ENCODE measurements around the gene SORBS1.
A peak's percentile ranks its signal among the peaks of the same experiment; 100 is the strongest.

The SORBS1 gene

DNA sequence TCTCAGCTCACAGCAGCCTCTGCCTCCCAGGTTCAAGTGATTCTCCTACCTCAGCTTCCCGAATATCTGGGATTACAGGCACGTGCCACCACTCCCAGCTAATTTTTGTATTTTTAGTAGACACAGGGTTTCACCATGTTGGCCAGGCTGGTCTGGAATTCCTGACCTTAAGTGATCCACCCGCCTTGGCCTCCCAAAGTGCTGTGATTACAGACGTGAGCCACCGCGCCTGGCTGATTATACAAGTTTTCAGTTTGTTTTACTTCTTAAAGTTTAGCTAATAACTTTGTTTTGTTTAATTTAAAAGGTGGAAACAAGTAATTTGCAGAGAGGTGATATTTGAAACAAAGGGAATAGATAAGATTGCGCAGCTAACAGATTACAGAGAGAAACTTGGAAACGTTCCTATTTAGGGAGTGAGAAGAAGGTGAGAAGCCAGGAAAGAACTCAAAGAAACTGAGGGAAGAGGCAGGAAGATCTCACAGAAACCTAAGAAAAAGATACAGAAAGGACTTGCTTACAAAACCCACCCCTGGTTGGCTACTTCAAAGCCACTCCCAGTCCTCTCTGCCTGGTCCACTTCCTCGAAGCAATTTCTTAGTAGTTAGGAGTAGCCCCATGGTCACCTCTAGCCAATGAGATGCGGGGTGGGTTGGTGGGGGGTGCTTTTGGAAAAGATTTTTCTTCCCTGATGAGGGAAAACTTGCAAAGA, 255.4 kb downstream of the SORBS1 start:
- no peak for DNase-seq

GRCh38 chr10:95304976-95305375, 256.2 kb downstream of the SORBS1 start:
- DNase-seq = no peak

DNA sequence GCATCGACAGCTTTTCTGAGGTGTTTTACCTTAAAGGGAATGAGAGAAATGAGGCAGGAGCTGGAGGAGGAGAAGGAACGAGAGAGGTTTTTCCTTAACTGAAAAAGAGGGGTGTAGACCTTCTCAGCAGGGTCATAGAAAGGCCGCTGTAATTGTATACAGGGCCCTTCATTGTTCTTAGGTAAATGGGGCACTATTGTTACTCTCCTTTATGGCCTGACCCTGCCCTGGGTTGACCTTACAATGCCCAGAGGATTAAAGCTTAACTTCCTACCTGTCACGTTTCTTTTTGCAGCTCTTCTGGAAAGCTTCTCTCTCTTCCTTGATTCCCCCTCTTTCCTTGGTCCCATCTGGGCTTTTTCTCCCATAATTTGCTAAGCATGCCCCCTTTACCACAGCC, 256.7 kb downstream of the SORBS1 start:
- no peak for DNase-seq

- DNase-seq = no peak
These were observed 257.2 kb downstream of the SORBS1 start for GRCh38 chr10:95303950-95304349.

DNA sequence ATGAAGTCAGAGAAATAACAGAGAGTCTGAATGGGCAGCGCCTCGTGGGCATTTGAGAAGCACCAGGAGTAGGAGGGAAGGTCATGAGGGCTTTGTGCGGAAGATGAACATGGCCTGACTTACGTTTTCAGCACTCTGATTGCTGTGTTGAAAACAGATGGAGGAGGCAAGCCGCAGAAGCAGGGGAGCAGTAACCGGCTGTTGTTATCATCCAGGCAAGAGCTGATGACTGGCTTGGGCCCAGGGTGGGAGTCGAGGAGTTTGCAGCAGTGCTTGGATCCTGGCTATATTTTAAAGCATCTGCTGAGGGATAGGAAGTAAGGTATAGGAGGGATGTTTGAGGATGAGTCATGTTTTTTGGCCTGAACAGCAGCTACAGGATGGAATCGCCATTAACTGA, 257.6 kb downstream of the SORBS1 start:
- DNase-seq = no peak

DNA sequence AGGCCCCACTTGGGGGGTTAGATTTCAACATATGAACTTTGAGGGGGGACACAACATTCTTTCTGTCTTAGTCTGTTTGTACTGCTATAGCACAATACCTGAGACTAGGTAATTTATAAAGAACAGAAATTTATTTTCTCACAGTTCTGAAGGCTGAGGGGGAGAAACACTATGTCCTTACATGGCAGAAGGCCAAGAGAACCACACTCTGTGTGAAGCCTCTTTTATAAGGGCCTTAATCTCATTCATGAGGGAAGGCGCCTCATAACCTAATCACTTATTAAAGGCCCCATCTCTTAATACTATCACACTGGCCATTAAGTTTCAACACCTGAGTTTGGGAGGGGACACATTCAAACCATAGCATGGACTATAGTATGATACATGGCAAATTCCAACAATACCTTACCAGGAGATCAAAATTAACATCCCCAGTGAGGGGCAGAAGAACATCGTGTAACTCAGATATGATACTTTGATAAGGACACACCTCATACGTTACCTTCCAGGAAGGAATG, 261.1 kb downstream of the SORBS1 start:
- no peak for DNase-seq

DNA sequence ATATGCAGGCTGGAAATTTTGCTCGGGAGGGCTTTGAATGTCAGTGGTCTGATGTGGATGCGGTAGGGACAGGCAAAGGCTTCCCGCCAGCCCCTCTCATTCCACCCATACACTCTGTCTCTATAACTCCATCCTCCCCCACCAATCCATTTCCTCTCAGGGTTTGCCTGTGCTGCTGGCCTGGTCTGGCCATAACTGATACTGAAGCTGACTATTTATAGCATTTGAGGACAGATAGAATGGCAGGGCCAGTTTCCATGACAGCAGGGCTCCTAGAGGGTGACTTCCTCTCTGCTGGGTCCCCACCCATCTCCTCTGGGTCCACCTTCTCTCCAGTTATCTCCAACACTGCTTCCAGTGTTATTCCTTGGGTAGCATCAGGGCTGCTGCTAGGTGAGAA, 263.8 kb downstream of the SORBS1 start:
- DNase-seq = no peak

DNA sequence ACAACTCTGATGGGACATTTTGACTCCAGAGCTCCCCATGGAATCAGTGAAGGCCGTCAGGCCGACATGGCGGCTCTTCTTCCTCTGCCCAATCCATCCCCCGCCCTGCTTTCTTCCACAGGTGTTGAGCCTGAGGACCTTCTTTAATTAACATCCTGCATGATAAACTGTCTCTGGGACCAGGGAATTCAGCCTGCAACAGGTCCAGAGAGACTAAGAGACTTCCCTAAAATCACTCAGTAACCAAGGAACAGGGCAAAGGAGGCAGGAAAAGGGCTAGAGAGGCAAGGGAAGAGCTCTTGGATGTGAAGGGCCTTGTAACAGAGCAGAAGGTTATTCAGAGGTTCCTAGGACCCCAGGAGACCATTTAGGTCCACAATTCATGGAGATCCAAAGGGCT, 264.4 kb downstream of the SORBS1 start:
- DNase-seq = no peak

- peak in 1 of 4 experiments; percentile 4 for DNase-seq
These were observed 266.0 kb downstream of the SORBS1 start for GRCh38 chr10:95295031-95295755.

DNA sequence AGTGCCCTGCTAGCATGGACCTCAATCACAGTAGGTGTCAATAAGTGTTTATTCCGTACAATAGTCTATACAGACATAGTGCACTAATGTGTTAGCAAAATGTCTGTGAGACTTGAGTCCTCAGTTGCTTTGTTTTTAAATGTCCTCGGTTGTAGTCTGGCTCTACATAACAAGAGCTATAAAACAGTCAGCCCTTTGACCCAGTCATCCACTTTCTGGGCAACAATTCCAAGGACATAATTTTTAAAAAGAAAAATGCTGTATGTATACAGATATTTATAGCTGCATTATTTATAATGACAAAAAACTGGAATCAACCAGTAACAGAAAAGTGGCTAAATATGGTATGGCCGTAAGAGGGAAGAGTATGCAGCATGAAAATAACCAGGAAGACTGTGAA, 267.5 kb downstream of the SORBS1 start:
- no peak for DNase-seq

DNA sequence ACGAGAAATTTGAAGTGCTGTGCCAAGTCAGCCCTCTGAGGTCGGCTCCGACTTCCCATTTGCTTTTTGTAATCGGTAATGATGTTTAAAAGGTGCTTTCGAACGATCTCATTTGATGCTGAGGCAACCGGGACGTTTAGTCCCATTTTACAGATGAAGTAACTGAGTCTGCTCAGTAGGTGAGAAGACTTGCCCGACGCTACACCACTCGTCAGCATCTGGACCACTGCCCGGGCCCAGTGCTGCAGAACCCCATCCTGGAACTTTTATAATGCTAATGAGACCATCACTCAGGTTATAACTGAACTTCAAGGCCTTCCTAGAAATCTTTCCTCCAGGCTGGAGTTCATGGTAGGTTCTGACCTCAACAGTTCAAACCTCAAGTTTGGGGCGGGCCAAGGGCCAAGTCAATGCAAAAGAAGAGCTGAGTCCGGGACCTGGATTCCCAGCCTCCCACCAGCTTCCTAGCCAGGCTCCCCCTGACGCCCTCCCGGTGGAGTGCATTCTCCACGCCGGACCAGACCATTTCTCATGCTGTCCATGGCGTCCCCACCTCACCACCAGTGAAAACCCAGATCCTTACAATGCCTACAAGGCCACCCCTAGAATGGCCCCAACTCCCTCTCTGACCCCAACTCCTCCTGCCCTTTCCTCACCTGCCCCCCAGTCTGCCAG, 269.7 kb downstream of the SORBS1 start:
- DNase-seq = no peak

DNA sequence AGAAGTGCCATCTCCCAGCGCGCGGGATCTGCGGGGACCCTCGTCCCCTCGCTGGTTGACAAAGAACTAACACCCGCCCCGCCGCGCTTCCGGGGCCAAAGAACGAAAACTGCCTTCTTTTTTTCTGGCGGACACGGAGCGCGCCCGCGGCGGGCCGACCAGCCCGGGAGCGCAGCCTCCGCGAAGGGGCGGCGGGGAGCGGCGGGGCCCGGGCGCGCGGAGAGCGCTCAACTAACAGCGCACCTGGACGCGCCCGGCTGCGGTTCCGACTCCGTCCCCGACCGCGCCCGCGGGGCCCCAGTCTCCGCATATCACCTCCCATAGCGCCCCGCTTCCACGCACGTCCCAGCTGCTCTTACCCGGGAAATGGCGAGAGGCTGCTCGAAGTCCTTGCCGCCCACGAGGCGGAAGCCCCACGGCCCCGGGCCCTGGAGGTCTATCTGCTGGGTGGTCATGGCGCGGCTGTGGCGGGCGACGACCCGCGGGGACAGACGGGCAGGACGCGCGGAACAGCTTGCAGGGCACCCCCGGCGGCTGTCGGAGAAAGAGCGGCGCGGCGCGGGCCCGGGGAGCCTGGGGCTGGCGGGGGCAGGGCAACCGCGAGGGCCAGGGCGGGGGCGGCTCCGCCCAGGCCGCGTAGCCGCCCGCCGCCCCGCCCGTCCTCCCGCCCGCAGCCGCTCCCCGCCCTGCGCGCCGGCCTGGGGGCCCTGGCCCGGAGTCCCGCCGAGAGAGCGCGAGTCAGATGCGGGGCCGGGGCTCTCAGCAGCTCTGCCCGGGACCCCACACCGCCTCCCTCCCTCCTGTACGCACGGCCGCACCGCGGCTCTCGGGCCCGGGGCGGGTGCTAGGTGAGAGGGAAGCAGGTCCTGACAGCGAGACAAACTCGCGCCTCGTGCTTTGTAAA, 270.5 kb downstream of the SORBS1 start, which contains the start of gene PDLIM1:
Gene PDLIM1 (minus strand): TSS at position 543 of the 904 bp plus-strand sequence. CDS start 88 bp downstream, at position 455.
- peak in 1 of 4 experiments; percentile 5 for DNase-seq

DNA sequence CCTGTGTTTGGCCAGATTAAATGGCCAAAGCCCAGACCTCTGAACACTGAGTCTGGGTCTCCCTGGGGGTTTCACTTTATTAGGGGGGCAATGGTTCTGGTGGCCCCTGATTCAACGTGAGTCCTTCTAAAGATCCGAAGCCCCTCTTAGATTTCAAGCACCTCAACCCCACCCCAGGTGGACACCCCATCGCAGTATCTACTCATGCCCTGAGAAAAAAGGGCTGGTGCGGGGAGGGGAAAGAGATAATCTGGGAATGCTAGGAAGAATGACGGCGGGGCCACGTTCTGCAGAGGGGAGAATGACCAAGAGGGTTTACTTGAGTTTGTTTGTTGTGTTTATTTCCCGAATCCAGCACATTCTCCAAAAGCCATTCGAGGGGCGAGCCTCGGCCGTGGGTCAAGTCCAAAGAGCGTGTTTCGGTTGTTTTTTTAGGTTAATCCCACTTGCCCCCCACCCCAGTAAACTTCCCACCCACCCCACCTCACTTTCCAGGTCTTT, 271.2 kb downstream of the SORBS1 start:
- DNase-seq = no peak

GRCh38 chr10:95289003-95289920, 271.9 kb downstream of the SORBS1 start:
- DNase-seq = no peak

GRCh38 chr10:95288303-95288702, 272.9 kb downstream of the SORBS1 start:
- no peak for DNase-seq

- DNase-seq = no peak
These were observed 273.9 kb downstream of the SORBS1 start for GRCh38 chr10:95287281-95287680.

DNA sequence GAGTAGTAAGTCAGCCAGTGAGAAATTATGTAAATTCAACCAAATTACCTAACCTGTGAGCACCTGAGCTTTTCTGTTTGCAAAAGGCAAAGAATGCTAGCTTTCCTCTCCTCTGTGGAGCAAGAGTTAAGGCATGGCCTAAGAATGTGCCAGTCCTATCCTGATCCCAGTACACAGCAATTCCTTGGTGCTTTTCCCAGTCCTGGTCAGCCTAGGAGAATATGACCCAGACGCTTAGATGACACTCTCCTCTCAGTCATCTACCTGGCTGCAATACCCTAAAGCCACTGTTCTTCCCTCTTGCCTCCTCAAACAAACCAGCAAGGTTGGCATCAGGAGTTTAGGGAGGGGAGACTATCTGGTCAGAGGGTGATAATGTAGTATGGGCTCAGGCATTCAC, 274.5 kb downstream of the SORBS1 start:
- DNase-seq = no peak

GRCh38 chr10:95285556-95285955, 275.6 kb downstream of the SORBS1 start:
- no peak for DNase-seq

GRCh38 chr10:95284807-95285206, 276.4 kb downstream of the SORBS1 start:
- DNase-seq = no peak

DNA sequence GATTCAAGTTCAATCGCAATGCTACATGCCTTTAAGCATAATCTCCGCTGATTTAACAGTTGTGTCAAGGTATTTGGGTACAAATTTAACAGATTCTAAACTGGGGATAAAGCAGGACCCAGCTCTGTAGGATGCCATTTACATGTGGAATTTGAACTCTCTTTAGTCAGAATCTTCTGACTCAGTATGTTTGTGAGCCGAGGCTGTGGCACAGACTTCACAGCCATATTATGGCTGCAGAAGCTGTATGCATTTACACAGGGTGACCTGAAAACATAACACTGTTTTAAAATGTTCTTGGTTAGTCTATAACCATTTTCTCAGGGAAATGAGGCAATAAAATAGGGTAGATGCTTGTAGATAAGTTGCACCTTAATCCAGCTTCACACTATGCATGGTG, 279.1 kb downstream of the SORBS1 start:
- no peak for DNase-seq

- no peak for DNase-seq
These were observed 280.0 kb downstream of the SORBS1 start for GRCh38 chr10:95281206-95281605.
